VCaP (cell line): ENCODE results near the gene CAMTA1.

Source experiments
- H3K27ac ChIP-seq: fragments of 450-650 bp; 2 replicates; pipeline ENCODE4 v1.5.1; 2017
- TF ChIP-seq, protein P1 (sequence below): fragments of 450-650 bp; conservative IDR thresholded peaks from 2 replicates; pipeline ENCODE4 v1.5.1; 2017; ENCODE audit warnings: mild to moderate bottlenecking, moderate library complexity

CAMTA1 gene

DNA sequence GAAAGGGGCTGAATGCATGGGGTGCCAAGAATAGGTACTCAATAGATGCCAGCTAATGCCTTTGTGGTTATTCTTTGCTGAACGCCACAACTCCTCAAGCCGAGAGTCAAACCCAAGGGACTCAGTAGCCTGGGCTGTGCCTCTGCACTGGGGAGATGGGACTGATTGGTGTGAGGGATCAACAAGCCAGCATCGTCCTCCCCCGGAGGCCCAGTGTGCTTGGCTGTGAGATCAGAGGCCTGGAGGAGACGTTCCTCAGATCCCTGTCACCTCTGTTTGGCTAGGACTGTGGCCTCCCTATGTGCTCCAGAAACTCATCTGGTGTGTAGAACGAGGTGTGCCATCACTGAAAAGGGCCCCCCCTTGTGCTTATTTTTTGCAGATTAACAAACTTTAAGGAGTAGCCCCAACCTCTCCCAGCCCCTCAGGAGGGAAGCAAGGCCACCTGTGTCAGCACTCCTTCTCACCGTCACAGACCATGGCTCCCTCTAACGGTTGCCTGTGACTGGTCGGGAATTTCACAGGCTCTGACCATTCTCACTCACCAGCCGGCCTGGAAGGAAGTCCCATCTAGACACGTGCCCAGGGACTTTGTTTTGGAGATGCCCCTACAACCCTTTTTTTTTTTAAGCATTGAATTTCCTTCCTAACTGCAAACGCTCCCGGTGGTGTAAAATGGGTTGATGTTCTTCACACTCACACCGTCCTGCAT is 791.8 kb downstream of the CAMTA1 start:
- H3K27ac ChIP-seq = no peak overlapping the region; the same call in 1 of the 2 replicates
- TF ChIP-seq, protein P1, sequence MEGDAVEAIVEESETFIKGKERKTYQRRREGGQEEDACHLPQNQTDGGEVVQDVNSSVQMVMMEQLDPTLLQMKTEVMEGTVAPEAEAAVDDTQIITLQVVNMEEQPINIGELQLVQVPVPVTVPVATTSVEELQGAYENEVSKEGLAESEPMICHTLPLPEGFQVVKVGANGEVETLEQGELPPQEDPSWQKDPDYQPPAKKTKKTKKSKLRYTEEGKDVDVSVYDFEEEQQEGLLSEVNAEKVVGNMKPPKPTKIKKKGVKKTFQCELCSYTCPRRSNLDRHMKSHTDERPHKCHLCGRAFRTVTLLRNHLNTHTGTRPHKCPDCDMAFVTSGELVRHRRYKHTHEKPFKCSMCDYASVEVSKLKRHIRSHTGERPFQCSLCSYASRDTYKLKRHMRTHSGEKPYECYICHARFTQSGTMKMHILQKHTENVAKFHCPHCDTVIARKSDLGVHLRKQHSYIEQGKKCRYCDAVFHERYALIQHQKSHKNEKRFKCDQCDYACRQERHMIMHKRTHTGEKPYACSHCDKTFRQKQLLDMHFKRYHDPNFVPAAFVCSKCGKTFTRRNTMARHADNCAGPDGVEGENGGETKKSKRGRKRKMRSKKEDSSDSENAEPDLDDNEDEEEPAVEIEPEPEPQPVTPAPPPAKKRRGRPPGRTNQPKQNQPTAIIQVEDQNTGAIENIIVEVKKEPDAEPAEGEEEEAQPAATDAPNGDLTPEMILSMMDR = no peak

DNA sequence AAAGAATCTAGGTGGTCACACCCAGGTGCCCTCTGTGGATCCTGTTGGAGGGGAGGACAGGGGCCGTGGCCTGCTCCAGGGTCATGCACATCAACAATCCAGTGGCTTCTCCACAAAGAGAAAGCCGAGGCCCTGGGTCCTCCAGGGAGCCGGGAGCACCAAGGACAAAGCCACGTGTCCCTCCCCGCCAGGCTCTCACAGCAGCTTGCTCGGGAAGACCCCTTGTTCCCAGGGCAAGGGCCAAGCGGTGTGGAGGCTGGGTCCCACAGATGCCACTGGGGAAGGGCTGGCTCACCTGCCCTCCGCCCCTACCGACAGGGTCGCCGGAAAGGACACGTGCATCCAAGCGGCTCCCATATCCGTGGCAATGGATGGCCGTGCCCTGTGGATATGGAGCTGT is 793.0 kb downstream of the CAMTA1 start:
- TF ChIP-seq, protein P1 = no peak
- H3K27ac ChIP-seq = no peak overlapping the region

DNA sequence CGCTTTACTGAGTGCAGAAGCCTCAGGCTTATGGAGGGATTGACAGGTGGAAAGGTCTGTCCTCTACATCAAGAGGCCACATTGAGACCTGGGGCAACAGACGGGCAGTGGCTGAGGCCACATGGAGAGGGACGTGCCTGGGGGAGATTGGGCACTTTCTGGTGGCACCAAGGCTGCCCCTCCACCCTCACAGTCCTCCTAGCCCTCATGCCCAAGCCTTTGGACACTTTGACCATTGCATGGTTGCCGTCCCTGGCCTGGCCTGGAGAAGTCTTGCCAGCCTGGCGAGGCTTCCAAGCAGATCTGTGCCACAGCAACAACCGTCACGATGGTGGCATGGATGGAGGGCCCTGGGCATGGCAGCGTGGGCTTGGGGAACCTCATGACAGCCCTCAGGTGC is 793.8 kb downstream of the CAMTA1 start:
- no peak overlapping the region for H3K27ac ChIP-seq
- TF ChIP-seq, protein P1 = no peak

DNA sequence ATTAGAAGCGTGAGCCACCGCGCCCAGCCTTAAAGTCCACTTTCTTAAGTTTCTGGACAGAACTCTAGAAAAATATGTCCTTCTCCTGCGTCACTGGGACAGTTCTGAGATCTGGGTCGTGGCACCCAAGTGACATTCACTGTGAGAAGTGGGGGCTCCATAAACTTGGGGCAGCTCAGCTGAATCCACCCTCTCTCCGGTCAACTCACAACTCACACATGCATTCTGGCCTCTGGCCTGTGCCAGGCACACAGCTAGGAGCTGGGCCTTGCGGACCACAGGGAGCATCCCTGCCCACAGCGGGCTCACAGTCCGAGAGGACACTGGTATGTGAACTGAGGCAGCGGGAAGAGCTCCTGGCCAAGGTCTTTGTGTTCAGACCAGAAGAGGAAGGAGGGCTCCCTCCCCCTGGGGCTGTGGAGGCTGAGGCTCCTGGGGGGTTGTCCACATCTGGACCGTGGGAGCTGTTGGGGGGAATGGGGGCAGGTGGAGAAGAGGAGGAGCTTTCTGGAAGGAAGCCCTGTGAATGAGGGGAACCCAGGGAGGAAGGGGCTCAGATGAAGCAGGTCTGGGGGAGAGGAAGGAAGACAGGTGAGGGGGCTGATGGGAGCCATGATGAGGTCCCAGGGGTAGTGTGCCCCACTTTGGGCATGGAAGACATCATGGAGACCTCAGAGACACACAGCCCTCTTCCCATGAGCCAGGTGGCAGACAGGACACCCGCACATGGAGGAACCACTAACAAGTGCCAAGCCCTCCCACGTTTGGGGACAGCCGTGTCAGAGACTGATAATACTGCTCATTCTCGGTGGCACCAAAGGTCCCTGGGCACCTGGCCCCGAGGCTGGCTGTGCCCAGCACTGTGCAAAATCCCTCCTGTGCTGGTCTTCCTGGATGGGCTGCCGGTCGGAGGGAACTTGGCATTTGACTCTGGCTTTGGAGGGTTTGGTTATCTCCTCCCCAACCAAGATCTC is 794.9 kb downstream of the CAMTA1 start:
- TF ChIP-seq, protein P1 = no peak
- no peak overlapping the region for H3K27ac ChIP-seq

DNA sequence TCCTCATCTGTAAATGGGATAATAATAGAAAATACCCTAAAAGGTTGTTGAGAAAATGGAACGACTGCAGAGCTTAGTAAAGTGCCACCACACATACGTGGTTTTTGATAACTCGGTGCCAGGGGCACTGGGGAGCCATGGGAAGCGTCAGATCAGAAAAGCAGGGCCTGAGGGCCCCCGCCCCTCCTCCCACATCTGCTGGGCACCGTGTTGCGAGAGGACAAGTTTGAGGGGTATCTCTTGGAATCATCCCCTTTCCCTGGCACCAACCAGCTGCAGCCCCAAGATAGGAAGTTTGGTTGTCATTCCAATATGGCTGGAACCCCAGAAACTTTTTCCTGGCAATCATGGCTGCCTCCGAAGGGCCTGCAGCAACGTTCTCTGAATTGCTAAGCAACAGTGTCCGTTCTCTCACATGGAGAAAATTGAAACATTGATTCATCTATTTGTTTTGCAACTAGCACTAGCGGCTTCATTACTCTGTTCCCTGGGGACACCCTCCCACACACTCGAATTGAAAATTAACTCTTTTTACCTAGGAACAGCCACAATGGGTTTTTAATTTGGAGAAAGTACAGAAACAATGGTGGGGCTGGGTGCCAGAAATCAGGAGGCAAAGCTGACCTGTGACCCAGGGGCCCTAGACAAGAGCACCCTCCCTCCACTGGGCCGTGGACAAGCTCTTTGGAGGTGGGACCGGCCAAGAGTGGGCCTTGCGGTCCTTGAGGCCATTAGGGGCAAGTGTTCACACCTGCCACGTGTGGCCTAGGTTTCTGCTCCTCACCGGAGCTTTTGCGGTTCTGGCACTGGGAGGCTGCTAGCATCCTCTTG is 795.9 kb downstream of the CAMTA1 start:
- TF ChIP-seq, protein P1 = no peak
- no peak overlapping the region for H3K27ac ChIP-seq

DNA sequence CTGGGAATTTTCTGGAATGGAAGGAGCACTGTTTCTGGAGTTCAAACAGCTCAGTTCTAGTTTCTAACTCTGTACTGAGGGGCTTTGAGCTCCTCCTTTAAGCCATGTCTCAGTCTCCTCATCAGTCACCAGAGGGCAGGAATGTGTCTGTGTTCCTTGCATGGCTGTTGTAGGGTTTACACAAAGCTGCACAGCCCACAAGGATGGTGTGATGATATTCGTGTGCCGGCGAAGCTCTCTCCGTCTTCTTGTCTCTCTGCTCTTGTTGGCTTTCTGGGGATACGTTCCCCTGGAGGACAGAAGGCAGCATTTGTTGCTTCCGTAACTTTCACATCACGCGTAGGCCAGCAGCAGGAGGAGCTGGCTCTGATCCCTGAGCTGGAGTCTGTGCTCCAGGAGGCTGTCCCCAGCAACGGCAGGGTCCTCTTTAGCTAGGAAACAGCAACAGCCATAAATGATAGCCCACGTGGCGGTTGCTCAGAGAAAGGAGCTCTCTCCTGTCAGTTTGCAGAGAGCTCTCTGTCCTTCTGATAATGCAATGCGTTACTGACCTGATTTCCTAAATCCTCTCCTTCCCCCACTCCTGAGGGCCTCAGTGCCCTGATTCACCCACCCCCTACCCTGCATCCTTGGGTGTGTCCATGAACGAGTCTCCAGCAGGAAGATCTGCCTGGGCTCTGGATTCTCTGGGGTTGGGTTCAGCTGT is 796.7 kb downstream of the CAMTA1 start:
- TF ChIP-seq, protein P1 = no peak
- no peak overlapping the region for H3K27ac ChIP-seq
